Ureter (tissue), 1 donor: ENCODE results near the gene GRAP. TPM values are rescaled to one million over a fixed set of nuclear protein-coding genes. Genes with fewer than 3 reads are reported as not detected.

Experiments used
- DNase-seq: peaks from one replicate; pipeline ENCODE4 v3.0.0-alpha.2; 2020; ENCODE audit warnings: low spot score
- total RNA-seq: library from RNA; stranded (reverse); gene quantifications from one replicate; pipeline ENCODE4 v1.2.4, GENCODE V29; 2023
- donor health status: DM: yes; HTN: yes; CAD: no.

GRAP gene
- total RNA-seq, 1 donor from 2014 or later = 3.6 TPM

DNA sequence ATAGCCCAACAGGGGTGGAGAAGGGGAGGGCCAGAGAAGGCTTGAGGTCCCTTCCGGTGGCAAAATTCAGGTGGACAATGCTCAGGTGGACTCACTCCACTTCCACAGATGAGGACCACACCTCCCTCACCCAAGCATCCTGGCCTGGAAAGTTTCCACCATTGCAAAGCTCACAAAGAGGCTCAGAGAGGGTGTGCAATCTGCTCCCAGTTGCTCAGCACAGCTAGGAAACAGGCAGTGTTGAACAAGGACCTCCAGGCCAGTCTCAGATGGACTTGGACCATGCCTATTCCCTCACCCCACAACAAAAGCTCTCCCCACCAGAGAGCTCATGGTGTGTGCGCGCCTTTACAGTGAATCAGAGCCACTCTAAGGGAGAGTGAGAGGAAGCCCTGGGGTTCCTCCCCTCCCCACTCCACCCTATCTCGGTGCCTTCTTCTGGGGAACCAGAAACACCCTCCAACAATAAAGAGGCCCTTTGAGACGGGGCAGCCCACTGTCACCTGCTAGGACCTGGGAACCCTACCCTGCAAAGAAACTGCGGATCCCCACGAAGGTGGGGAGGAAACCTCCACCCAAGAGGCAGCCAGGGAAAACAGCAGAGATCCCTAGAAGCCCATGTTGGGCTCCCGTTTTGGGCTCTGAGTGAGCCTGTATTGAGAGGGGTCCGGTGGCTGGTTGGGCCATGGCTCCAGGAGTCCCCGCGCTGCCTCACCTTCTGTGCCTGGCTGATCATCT, 43.8 kb downstream of the GRAP start:
- DNase-seq = no peak

DNA sequence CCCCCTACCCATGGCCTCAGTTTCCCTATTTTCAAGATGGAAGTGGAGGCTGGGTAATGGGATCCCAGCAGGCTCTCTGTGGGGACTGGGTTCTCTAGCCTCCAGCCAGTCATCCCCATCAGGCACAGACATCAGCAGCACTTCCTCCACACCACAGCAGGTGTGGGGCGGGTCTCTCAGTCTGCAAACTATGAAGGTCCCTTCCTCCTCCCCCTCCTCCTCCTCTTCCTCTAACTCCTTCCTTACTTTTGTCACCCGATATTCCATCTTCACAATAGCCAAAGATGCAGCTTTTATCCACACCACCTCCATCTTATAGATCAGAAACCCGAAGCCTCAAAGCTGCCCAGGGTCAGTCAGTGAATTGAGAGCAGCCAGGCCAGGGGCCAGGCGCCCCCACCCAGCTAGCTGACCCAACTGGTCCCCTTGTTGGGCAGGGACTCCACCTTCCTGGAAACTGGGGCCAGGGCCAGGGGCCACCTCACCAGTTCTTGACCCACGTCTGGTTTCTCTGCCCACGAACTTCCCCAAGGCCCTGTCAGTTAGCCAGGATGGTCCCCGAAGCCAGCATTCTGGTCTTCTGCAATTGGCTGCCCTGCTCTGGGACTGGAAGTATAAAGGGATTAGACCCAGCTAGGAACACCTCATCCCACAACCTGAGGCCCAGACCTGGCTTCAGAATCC, 44.7 kb downstream of the GRAP start:
- DNase-seq = no peak

DNA sequence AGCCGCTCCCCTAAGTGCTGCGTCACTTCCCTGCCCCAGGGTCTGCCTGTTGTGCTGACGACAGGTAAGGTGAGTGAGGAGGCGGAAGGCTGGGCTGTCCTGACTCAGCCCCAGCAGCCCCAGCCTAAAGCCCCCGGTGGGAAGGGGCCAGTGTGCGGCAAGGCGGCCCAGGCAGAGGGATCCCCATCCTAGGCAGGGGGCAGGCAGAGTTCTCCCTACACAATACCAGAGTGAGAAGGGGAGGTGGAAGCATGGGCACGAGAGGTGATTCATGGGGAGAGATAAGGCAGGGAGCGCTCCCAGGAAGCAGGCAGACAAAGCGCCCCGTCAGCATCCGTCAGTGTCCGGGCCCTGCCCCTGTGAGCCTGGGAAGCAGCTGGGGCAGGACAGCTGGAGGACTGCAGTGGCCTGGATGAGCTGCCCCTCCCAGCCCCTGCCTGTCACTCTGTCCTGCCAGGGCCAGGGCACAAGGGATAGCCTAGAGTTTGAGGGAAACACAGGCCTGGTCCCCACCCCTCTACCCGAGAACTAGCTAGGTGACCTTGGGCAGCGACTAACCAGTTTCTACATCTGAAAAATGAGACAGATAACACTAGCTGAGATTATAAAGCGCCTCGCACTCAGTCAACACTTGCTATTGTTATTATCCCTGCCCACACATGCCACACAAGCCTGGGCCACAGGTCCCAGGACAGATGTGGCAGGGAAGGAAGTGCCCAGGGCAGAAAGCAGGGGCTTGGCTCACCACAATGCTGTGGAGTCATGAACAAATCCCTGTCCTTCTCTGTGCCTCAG, 46.0 kb downstream of the GRAP start:
- no peak for DNase-seq

- DNase-seq = no peak
These were observed 46.8 kb downstream of the GRAP start for GRCh38 chr17:18999911-19000310.

GRCh38 chr17:18999394-18999793, 47.4 kb downstream of the GRAP start:
- no peak for DNase-seq

DNA sequence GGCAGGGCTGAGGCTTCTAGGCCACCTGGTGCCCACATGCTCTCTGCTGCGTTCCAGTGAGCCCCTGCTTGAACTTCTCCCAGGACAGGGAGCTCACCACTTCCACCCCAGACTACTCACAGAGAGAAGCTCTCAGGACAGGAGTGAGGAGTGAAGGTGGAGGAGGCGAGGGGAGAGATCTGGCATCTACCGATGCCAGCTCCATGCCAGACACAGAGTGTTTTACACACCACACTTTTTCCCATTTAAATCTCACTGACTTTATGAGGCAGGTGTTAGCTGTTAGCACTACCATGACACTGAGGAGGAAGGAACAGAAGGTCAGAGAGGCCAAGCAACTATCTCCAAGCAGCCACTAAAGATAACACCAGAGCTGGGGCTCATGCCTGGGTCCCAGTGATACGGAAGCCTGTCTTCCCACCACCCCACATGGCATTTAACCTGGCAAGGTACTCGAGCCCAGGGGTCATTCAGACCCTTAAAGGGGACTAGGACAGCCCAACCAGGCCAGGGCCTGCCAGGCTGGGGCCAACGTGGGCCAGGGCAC, 49.0 kb downstream of the GRAP start:
- DNase-seq = no peak

- DNase-seq = no peak
These were observed 50.3 kb downstream of the GRAP start for GRCh38 chr17:18996458-18996857.

DNA sequence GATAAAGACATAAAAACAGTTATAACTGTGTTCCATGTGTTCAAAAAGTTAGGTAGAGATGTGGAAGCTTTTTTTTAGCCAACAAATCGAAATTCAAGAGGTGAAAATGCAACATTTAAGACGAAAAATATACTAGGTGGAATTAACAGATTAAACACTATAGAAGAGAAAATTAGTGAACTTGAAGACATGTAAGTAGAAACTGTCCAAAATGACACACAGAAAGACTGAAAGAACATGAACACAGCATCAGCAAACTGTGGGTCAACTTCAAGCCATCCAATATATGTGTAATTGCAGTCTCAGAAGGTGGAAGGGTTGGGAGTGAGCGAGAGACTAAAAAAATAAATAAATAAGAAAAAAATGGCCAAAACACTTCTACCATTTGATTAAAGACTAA, 51.5 kb downstream of the GRAP start:
- no peak for DNase-seq

GRCh38 chr17:18994631-18995030, 52.1 kb downstream of the GRAP start:
- DNase-seq = no peak

DNA sequence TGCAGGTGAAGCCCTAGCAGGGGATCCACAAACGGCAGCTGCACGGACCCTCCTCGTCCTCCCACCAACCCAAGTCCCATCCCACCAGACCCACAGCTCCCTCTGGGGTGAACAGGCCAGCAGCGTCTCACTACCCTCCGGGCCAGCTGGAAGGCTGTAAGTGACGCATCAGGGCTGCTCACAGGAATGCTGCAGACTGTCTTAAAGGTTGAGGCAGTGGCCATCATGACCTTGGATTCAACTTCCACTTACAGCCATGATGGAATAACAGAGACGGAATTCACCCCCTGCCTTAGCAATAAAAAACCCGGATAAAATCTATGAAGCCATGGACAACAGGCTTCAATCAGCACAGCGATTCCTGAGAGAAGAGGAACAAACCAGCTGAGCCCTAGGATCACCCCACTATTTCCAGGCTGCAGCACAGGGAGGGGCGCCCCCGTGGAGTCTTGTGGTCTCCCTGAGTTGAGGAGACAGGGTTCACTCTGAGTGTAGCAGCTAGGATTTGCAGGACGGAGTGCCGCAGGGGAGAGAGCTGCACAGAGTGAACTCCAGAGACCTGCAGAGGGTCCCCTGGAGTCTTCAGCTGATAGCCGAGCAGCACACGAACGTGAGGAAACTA, 52.7 kb downstream of the GRAP start:
- DNase-seq = no peak

DNA sequence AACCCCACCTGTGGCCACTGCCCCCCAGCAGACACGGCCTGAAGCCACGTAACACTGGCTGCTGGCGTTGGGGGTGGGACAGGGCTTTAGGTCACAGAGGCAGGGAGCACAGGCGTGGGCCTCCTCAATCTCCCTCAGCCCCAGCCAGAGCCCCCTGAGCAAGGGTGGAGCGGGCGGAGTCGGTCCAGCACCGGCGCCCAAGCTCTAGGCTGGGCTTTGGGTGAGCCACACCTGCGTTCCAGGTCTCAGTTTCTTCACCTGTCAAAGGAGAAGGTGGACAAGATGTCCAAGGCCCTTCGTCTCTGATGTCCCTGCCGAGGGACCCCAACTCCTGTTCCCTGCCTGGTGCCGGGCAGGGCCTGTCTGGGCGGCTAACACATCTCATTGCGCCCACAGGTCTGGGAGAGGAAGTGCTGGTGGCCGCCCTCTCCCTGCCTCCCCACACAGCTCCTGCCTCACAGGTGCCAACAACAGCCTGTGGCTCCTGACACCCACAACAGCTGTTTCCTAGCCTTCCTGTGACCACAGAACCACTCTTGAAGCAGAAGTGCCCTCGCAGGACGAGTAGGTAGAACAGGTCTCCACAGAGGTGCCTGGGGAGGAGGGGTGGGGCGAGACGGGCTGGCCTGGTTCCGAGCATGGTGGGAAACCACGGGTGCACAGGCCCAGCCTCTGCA, 54.2 kb downstream of the GRAP start:
- no peak for DNase-seq

DNA sequence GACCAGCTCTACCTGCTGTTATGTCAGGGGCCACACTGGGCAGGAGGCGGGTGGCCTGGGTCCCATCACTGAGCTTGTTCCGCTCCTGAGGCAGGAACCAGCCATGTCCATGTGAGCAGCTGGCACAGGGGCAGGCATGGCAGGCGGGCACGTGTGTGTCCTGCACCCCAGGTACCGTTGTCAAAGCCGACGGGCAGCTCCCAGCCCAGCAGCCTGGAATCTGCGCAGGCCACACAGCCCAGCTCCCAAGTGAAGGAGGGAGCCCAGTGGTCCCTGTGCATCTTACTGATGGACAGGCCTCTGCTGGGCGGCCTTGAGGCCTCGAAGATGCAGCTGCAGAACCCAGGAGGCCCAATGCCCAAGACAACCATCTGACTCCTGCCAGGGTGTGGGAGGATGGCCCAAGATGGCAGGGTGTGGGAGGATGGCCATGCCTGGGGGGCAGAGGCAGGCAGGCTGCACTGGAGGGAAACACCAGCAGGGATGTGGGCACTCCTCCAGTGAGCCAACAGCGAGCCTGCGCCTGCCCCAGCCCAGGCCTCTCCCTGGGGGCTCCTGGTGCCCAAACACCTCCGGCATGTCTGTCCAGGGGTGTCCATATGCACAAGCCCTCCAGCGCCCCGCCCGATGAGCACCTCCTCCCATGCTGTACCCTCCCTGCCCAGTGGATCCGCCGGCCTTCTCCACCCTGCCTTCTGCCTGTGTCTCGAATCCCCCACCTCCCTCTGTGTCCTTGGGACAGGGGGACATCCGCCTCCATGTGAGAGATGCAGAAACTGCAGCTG, 55.0 kb downstream of the GRAP start:
- DNase-seq = no peak

GRCh38 chr17:18990331-18990730, 56.4 kb downstream of the GRAP start:
- no peak for DNase-seq

- DNase-seq = no peak
These were observed 58.1 kb downstream of the GRAP start for GRCh38 chr17:18988546-18989173.

GRCh38 chr17:18987862-18988545, 58.8 kb downstream of the GRAP start:
- no peak for DNase-seq

DNA sequence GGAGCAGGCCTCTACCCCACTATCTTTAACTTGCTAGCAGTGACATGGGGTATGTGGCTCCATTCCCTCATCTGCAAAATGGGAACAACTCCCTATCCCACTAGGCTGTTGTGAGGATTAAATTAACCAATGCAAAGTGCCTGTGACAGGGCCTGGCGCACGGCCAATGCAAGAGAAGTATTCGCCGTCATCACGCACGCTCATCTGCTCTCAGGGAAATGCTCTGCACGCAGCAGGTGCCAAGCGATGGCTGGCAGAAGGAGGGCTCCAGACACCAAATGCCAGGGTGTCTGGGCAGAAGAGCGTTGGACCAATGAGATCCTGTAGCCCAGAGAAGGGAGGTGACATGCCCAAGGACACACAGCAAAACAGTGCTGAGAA, 59.5 kb downstream of the GRAP start:
- DNase-seq = no peak

GRCh38 chr17:18986541-18987229, 60.1 kb downstream of the GRAP start:
- DNase-seq = no peak

GRCh38 chr17:18985475-18985874, 61.3 kb downstream of the GRAP start:
- DNase-seq = no peak
